Loucy (cell line): ENCODE measurements around the gene ARHGDIG.

Experiments
- H2AFZ ChIP-seq: fragments of 200-600 bp; sonication (generic); 2 replicates; pipeline ENCODE4 v1.6.0; 2016; ENCODE audit warnings: antibody characterized with exemption, mild to moderate bottlenecking, low read length, moderate library complexity
- H3F3A ChIP-seq: fragments of 200-600 bp; 2 replicates; pipeline ENCODE4 v1.6.0; 2016; ENCODE audit warnings: antibody characterized with exemption, low read depth, mild to moderate bottlenecking
- H3K27me3 ChIP-seq: fragments of 200-600 bp; sonication (generic); 2 replicates; pipeline ENCODE4 v1.6.1; 2014; ENCODE audit warnings: low read length, mild to moderate bottlenecking; ENCODE audit not compliant: insufficient read depth, poor library complexity, severe bottlenecking
- H3K36me3 ChIP-seq: fragments of 200-600 bp; sonication (generic); 2 replicates; pipeline ENCODE4 v1.6.1; 2016; ENCODE audit warnings: low read length; ENCODE audit not compliant: insufficient read depth
- H3K4me1 ChIP-seq: fragments of 200-600 bp; sonication (generic); 2 replicates; pipeline ENCODE4 v1.5.1; 2014; ENCODE audit warnings: low read length, mild to moderate bottlenecking; ENCODE audit not compliant: insufficient read depth, poor library complexity, severe bottlenecking
- H3K4me2 ChIP-seq: fragments of 200-600 bp; sonication (generic); 2 replicates; pipeline ENCODE4 v1.6.0; 2014; ENCODE audit warnings: antibody characterized with exemption, low read length, low read depth, mild to moderate bottlenecking; ENCODE audit not compliant: poor library complexity, severe bottlenecking
- H3K4me3 ChIP-seq: fragments of 200-600 bp; sonication (generic); 2 replicates; pipeline ENCODE4 v1.5.1; 2014; ENCODE audit warnings: low read length, mild to moderate bottlenecking, mixed read lengths; ENCODE audit not compliant: poor library complexity, severe bottlenecking
- H3K79me2 ChIP-seq: fragments of 200-600 bp; sonication (generic); 2 replicates; pipeline ENCODE4 v1.6.1; 2014; ENCODE audit warnings: low read length; ENCODE audit not compliant: insufficient read depth
- H3K9ac ChIP-seq: fragments of 200-600 bp; sonication (generic); 2 replicates; pipeline ENCODE4 v1.6.0; 2014; ENCODE audit warnings: mild to moderate bottlenecking, low read depth, low read length, moderate library complexity; ENCODE audit not compliant: poor library complexity, severe bottlenecking
- H3K9me2 ChIP-seq: fragments of 200-600 bp; sonication (generic); replicated peaks from 2 replicates; pipeline ENCODE4 v1.6.1; 2016; ENCODE audit warnings: low read depth, low read length, mixed read lengths
- H3K9me3 ChIP-seq: fragments of 200-600 bp; sonication (generic); 2 replicates; pipeline ENCODE4 v1.6.1; 2014; ENCODE audit warnings: mild to moderate bottlenecking, antibody characterized with exemption, low read length, low read depth; ENCODE audit not compliant: insufficient read depth
- H4K20me1 ChIP-seq: fragments of 200-600 bp; sonication (generic); 2 replicates; pipeline ENCODE4 v1.6.0; 2014; ENCODE audit warnings: antibody characterized with exemption, low read length, mild to moderate bottlenecking; ENCODE audit not compliant: insufficient read depth, poor library complexity, severe bottlenecking
- EZH2phosphoT487 ChIP-seq: fragments of 200-600 bp; IDR thresholded peaks from 2 replicates; pipeline ENCODE4 v1.6.1; 2018; ENCODE audit warnings: antibody characterized with exemption, mild to moderate bottlenecking, moderate library complexity, borderline replicate concordance
- TF ChIP-seq, protein P1 (sequence below): fragments of 200-600 bp; sonication (generic); conservative IDR thresholded peaks from 2 replicates; pipeline ENCODE4 v1.5.1; 2014; ENCODE audit warnings: mild to moderate bottlenecking, antibody characterized with exemption, low read length

The ARHGDIG gene

DNA sequence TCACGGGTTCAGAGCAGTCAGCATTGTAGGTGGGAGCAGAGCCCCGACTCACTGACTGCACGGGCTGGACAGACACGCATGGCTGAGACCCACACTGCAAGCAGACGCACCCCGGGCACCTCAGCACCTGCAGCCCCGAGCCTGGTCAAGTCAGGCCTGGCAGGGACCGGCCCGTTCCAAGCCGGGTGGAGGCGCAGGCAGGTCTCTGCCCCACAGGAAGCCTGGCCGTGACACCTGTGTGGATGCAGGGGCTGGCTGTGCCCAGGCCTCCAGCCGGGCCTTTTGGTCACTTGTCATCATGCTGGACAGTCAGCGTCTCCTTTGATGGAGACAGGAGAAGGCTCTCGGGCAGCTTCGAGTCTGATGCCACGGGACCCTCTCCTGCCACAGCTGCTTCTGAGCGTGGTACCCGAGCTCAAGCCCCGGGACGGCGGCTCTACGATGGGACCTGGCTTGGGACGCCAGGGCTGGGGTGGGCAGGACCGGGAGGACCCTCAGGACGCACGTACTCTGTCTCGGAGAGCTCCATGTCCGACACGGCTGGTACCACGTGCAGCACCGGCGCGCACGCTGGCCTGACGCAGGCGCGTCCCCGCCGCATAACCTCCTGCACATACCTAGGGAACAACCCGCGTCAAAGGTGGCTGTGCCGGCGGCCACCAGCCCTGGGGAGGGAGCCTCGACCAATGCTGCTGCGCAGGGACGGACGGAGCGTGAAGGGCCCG, 10.5 kb downstream of the ARHGDIG start:
- Histone ChIP-seq H3F3A (no peaks in the 10 kb centered on the region), H3K4me1 (no peaks in the 10 kb centered on the region), H4K20me1 (no peaks in the 10 kb centered on the region), H3K9ac (no peak overlapping the region), H3K4me3 (no peak overlapping the region), H2AFZ (no peak overlapping the region), H3K79me2 (no peaks in the 10 kb centered on the region), H3K4me2 (no peak overlapping the region), H3K9me2 (no peaks in the 10 kb centered on the region), H3K9me3 (no peaks in the 10 kb centered on the region), H3K27me3 (no peaks in the 10 kb centered on the region), H3K36me3 (peaks cover 5% of the 10 kb centered on the region; the same call in 1 of the 2 replicates)
- no peak for TF ChIP-seq EZH2phosphoT487
- TF ChIP-seq, protein P1, sequence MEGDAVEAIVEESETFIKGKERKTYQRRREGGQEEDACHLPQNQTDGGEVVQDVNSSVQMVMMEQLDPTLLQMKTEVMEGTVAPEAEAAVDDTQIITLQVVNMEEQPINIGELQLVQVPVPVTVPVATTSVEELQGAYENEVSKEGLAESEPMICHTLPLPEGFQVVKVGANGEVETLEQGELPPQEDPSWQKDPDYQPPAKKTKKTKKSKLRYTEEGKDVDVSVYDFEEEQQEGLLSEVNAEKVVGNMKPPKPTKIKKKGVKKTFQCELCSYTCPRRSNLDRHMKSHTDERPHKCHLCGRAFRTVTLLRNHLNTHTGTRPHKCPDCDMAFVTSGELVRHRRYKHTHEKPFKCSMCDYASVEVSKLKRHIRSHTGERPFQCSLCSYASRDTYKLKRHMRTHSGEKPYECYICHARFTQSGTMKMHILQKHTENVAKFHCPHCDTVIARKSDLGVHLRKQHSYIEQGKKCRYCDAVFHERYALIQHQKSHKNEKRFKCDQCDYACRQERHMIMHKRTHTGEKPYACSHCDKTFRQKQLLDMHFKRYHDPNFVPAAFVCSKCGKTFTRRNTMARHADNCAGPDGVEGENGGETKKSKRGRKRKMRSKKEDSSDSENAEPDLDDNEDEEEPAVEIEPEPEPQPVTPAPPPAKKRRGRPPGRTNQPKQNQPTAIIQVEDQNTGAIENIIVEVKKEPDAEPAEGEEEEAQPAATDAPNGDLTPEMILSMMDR, result no peak

DNA sequence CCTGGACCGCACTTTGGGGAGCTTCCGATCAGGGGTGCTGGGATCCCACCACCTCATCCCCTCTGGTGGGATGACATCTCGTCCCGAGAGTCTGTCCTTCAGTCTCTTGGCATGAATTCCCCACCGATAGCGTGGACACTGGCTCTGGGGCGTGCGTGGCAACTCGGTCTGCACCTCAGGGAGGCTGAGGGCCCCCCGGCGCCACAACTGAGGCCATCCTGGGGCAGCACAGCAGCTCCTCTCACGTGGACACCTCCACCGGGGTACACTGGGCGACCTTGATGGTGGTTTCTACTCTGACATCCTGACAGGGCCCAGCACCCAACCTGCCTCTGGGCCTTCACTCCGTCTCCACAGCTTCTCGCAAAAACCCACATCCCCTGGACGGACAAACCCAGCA, 11.1 kb downstream of the ARHGDIG start:
- no peaks in the 10 kb centered on the region for H3K4me1 ChIP-seq
- H3K36me3 ChIP-seq, result peaks cover 5% of the 10 kb centered on the region; the same call in 1 of the 2 replicates
- no peak overlapping the region for H3K4me3 ChIP-seq
- no peak overlapping the region for H3K4me2 ChIP-seq
- no peaks in the 10 kb centered on the region for H3K79me2 ChIP-seq
- no peak overlapping the region for H3K9ac ChIP-seq
- H4K20me1 ChIP-seq, result no peaks in the 10 kb centered on the region
- no peaks in the 10 kb centered on the region for H3K9me3 ChIP-seq
- H3K27me3 ChIP-seq, result no peaks in the 10 kb centered on the region
- TF ChIP-seq EZH2phosphoT487, result no peak
- H3F3A ChIP-seq, result no peaks in the 10 kb centered on the region
- no peaks in the 10 kb centered on the region for H3K9me2 ChIP-seq
- no peak overlapping the region for H2AFZ ChIP-seq

DNA sequence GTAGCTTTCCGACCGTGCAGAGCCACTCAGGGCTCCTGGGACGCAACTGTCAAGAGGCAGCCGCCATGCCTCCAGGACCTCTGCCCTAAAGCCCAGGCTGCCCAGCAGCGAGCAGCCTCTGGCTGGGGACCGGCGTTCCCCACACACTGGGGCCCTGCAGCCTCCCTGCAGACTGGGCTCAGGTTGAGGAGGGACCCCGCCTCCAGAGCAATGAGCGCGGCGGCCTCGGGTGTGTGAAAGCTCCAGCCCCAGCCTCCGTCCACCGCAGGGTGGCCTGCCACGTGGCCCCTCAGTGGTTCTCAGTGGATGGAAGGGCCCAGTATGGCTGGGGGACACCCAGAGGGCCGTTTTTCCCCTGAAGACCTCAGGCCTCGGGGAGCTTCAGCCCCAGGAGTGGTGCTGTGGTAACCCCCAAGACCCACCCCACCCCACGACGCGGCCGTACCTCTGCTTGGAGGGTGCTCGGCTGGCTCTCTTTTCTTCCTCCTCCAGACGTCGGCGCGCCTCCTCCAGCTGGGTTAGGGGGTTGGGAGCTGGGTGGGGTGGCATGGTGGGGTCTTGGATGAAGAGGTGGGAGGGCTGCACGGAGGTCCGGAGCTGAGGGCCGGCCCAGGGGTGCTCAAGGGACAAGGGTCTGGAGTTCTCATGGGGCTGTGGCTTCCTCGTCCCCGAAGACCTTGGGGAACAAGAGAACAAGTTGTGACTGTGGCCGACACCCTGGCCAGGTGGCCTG, 12.8 kb downstream of the ARHGDIG start:
- Histone ChIP-seq H3K27me3 (no peaks in the 10 kb centered on the region), H4K20me1 (no peaks in the 10 kb centered on the region), H3F3A (no peaks in the 10 kb centered on the region), H3K79me2 (no peaks in the 10 kb centered on the region), H3K36me3 (peaks cover under 1% of the 10 kb centered on the region; the same call in 1 of the 2 replicates), H3K9ac (no peak overlapping the region), H3K4me2 (no peak overlapping the region), H2AFZ (no peak overlapping the region), H3K4me3 (no peak overlapping the region), H3K9me2 (no peaks in the 10 kb centered on the region), H3K4me1 (no peaks in the 10 kb centered on the region), H3K9me3 (no peaks in the 10 kb centered on the region)
- TF ChIP-seq EZH2phosphoT487, result no peak
- TF ChIP-seq, protein P1, result no peak
